HG03097 (cell line): ENCODE data around the gene SPATS2L.

Source experiments
- ATAC-seq: cut with Tn5 transposase; IDR thresholded peaks from one replicate; pipeline ENCODE4 v1.9.1; 2021; ENCODE audit not compliant: unreplicated experiment, low FRiP score

Gene SPATS2L

DNA sequence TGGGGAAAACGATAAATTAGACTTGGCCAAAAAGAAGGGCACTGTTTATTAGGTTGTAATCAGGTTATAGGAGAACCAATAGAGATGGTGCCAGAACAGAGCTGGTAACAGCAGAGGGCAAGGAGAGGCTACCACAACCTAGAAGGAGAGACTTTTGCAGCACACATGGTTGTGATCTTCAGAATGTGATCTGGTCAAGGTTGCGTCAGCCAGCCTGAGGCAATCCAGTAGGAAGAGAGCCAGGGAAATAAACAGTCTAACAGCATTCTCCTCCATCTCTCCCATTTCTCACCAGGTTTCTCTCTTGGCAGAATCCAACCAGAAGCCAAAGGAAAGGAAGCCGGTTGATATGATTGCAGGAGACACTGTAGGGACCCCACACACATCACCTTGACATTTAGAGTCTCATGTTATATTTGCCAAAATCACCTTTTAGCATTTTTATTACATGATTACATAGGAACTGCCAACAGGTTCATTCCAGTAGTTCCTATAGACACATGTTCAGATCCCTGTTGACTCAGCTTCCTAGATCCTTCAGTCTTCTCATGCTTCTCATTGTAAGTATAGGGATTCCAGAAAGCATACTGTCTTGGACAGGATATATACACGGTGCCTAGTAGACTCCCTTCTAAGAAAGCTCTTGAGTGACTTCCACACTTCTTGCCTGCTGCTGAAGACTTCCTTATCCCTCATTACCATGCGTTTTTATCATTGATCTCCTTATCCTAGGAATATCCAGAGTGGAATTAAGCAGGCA lies 17.6 kb upstream of the SPATS2L start:
- ATAC-seq = no peak

DNA sequence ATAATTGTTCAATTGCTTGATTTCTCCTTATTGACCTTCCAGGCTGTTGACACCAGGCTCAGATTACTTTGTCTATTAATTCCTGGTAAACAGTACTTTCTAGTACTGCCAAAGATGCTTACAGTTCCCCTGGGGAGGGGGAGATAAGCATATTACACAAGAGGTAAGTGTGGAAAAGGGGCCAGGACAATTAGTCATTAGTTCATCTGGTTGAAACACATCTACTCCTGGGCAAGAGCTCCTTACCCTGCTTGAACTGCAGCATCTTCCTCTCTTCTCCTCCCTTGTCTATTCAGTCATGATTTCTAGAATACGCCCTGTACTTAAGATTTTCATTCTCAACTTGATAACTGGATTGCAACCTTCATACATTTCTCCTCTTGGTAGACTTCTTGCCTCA lies 10.4 kb upstream of the SPATS2L start:
- no peak for ATAC-seq

DNA sequence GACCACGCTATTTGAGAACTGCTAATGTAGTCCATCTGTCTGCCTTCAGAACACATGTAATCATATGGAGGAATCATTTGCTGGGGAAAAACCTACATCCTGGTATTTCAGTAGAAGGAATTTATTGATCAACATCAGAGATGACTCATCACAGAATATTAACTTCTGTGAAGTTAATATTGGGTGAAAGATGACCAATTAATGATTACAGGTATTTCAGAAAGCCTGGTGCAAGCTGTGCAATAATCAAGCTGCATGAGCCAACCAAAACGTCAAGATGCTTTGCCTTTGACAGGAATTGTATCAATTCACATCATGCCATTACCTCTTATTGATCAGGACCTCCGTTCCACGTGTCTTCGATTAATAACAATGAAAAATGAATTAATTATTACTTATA lies 9.4 kb upstream of the SPATS2L start:
- ATAC-seq = no peak

DNA sequence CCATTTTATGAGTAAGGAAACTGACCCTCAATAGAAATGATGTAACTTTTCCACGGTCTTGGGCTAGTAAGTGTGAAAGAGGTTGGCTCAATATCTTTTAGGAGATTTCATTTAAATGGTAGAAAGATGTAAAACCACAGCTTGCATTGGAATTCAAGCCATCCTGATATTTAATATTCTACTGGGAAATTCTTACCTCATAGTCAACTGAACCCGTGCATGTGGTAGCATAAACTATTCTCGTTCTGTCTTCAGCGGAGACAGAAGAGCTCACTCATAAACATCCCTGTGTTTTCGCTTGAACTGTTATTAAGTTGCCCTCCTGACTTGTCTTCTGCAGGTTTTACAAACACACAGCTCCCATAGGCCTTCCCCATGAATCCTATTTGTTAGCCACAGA lies 8.5 kb upstream of the SPATS2L start:
- ATAC-seq = no peak

DNA sequence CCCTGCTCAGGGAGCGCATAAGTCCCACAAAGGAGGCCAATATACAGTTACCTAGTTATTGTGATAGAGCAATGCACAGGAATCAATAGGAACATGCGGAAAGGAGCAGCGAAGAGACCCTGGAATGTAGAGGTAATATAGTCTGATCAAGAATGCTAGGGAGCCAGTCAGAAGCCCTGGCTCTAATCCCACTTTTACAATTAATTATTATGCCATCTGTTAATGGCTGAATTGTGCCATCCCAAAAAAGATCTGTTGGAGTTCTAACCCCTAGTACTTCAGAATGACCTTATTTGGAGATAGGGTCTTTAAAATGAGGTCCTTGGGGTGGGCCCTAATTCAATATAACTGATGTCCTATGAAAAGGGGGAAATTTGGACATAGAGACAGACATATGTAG lies 7.7 kb upstream of the SPATS2L start:
- no peak for ATAC-seq

DNA sequence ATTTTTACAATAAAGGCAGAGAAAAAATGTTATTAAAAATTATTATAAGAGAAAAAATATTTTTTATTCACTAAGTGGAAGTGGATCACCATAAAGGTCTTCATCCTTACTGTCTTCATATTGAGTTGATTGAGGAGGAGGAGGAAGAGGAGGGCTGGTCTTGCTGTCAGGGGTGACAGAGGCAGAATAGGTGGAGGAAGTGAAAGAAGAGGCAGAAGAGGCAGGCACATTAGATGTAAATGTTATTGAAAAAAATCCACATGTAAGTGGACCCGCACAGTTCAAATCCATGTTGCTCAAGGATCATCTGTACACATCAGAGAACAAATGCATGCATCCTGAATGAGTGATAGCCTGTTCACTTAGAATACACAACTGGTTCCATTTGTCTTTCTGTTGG lies 6.4 kb upstream of the SPATS2L start:
- ATAC-seq = no peak

DNA sequence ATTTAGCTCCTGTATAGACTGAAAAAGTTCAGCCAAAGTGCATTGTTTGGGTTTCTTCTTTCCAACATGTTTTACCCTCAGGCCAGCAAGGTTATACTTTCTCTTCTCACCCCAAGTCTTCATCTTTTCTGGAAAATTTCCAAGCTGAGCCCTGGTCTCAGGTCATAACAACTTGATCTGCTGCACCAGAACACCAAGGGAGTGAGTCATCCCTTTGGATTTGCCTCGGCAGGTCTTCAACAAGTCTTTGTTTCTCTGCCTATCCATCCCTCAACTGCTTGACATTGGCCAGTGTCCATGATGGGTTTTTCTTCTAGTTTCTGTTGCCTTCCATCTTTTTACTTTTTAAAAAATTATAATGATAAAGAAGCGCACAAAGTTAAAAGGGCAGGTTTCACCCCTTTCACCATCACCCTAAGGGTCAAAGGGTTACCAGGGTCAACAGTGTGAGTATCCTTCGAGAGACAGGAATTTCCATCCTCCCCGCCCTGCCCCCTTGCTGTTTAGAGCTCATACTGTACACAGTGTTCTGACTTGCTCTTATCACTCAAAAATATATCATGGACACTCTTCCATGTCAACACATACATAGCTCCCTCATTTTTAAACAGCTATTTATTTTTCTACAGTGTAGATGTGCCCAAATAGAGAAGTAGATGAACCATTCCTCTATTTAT lies 5.7 kb upstream of the SPATS2L start:
- no peak for ATAC-seq

DNA sequence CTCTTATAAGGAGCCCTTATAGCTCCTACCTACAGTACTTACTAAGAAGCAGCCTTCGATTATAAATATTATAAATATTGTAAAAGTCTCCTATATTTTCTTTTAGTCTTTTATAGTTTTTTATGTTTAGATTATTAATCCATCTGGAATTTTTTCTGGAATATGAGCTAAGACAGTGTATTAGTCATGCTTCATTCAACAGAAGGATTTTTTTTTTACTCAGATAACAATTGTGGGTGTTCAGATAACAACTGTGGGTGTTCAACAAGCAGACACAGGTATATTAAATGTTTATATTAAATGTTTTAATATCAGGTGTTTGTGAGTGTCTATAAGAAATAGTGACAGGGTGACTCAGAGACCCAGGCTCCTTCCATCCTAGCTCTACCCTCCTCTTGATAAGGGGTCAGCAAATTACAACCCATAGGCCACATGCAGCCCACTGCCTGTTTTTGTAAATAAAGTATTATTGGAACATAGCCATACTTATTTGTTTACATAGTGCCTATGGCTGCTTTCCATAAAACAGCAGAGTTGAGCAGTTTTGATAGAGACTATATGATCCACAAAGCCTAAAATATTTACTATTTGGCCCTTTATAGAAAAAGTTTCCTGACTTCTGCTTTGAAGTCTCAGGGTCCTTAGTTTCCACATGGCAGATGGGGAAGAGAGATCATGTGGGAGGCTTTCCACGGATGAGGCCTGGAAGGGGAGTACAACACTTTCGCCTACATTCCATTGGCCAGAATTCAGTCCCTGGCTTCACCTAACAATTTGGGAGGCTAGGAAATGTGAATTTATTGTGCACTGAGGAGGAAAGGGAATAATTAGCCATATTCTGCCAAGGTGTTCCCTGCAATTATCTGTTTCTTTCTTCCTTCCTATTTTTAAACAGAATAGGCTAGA lies 4.3 kb upstream of the SPATS2L start:
- ATAC-seq = no peak

DNA sequence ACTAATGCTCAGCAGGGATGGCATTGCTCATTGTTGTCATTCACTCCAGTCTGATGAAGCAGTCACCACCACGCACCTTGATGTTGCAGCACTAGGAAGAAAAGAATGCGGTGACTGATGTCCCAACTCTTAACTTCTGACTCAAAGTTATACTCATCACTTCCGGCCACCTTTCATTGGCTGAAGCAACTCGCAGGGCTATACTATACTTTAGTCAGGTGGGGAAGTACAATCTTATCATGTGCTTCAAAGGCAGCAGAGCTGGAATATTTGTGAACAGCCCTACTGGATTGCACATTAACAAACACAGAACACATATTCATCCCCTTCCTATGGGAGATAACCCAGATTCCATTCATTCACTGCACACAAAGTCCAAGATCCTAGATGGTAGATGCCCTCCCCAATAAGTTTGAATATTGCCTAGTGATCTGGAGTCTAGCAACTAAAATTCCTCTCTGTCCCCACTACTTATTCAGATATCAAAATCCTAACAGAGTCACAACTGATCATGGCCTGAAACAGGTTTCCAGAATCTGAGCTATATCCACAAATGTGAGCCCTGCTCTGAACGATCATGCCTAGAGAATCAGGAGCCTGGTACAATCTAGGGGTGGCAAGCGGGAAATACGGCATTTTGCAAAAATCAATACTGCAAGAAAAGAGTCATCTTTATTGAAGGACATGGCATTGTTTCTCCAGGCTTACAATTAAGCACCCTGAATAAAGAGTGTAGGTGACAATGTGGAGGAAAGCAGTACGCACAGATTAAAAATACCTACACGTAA lies 3.4 kb upstream of the SPATS2L start:
- no peak for ATAC-seq

DNA sequence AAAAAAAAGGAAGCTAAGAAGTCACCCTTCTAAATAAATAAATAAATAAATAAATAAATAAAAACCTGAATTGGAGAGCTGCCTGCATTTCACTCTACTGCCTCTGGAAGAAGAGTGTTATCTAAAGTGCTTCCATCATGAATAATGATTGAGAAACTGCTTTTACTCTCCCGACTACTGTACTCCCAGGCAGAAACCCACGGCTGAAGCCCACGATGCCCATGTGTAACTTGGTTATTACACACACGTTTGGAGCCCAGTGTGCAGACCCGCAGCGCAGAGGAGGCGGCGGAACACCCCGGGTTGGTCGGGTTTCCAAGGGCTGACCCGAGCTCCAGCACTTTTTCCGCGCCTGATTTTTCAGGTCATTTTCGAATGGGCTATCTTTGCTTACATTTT lies 697 bp upstream of the SPATS2L start:
- ATAC-seq = peak; percentile 6

DNA sequence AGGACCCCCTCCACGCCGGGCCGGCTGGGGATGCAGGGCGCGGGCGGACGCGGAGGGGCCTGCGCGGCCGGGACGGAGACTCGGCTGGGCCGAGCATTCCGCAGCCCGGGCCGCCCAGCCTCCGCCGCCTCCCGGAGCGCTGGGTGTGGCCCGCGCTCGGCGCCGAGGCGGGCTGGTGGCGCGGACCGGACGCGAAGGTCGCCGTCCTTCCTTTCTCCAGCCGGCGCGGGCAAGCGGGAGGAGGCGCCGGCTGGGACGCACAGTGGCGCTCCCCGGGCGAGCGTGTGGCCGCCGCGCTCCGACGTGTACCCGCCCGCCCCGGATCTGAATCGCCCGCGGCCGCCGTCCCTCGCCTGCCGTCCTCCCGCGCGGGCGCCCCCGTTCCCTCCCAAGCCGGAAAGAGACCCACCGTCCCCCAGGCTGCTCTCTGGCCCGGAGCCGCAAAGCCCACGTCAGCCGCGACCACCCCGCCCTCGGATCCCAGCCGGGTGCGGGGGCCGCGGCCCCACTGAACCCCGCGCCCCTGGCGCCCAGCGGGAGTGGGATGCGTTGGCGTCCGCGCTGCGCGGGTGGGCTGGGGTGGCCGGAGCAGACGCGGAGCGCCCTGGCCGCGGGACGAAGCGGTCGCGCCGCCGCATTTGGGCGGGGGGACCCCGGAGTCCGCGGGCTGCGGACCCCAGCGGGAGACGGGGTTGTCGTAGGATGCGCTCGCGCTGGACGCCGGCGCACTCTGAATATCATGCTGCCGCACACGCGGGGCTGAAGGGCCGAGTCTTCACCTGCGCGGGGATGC lies 634 bp downstream of the SPATS2L start:
- peak; percentile 56 for ATAC-seq

DNA sequence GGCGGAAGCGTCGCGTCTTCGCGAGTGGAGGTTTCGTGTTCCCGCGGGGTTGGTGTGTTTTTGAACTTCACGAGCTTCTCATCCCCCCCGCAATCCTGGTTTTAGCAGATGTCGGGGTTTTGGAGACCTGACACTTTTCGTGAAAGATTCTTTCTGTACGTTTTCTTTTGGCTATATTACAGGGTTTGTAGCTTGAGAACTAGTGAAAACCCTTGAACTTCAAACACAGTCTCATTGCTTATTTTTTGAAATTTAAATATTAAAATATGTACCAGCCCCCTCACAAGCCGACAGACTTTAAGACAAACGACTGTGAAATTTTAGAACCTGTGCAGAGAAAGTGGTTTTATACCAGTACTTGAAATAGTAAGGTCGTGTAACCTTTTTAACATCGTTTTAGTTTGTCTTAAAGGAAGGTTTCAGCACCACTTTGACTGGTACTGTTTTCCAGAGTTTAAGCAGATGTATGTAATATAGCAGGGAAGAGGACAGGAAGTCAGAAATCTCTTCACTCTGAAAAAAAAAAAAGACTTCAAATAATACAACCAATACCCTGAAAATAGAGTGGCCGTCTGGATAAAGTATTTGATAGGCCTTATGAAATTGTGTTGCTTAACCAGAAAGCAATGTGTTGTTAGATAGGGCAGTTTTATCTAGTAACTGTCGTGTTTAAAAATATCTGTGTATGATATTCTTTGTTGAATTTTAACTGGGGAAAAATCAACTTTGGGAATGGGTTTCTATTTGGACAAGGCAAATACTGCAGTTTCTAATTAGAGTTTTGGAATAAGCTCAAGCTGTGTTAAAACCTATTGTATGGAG lies 1.4 kb downstream of the SPATS2L start:
- no peak for ATAC-seq

DNA sequence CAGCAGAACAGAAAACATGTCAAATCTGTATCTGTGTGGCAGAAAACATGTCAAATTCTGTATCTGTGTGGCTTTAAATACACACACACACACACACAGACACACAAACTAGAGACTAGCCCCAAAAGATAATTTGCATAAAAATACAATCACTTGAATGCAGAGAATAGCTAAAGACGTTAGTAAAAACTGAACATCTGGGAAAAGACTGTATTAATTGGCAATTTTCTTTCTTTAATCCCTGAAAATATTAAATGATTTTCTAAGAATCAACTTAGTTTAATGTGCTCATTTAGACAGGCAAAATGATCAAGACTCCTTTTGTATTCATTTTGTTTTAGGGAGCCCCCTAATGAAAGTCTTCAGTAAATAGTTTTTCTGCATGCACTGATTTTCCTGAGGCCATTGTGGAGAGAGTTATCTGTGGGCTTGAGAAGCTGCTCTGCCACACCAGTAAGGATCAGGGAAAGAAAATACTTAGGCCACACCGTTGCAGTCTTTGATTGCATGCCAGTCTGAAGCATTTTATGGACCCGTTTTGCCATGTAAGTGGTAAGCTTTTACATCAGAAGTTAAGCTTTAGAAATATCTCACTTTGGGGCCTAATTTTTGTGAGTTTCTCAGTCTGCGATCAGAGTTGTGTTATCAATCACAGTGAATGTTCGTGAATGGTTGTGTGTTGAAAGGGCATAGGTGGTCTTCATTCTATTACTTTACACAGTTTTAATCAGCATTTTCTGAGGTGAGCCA lies 2.2 kb downstream of the SPATS2L start:
- no peak for ATAC-seq

DNA sequence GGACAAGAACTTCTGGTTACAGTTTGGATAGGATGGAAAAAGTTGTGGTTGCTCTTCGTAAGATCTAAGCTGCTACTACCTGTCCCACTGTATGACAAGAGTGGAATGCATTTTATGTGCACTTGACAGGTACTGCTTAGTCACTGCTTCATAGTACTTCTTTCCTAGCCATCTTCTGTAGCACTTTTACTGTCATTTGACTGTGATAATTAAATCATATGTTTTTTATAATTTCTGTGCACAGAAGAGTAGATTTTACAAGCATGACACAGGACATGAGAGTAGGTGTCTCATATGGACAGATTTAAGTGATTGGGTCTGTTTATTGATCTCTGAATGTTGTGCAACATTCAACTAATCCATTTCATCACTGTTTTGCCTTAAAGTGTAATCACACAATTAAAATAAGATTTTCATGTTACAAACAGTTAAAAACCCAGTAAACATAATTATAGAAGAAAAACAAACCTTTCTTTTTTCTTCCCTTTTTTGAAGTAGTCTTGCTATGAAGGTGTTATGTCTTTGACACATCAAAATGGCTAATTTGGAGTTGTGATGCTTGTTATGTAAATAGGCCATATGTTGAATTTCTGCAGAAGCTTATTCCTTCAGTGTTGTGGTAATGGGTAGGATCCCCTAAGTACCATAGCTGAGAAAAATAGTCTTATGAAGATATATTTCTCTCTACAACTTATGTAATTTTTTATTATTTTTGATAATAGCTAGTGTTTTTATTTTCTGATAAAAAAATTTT lies 3.0 kb downstream of the SPATS2L start:
- ATAC-seq = no peak

DNA sequence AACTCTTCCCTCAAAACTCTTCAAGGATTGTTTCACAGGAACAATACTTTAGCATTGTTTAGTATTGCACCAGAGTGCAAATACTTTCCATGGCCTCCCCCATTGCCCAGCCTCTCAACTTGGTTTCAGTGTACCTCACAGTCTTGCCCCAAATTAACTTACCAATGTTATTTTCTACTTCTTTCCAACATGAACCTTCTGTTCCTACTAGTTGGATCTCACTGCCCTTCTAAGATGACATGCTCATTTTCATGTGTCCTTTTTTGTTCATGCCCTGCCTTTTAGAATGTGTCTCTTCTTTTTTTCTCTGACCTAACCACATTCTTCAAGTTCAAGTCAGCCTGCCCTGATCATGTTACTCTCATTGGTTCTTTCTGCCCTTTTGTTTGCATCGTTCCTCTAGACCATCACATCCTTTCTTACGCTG lies 4.1 kb downstream of the SPATS2L start:
- no peak for ATAC-seq

DNA sequence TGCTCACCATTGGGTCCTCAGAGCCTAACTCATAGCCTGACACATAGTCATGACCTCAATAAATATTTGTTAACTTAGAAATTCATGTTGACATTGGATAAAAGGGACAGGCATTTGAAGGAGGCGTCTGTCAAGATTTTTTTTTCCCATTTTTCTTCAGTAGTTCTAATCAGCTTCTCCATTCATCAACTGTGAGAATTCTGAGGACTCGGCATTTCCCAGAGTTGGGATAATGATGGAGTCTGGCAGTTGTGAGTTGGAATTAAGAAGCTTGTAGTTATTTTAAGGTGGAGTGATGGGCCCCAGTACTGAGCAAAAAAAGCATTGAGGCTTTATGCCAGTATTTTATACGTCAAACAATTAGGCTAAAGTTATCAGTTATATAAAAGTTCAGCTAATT lies 4.6 kb downstream of the SPATS2L start:
- ATAC-seq = no peak

DNA sequence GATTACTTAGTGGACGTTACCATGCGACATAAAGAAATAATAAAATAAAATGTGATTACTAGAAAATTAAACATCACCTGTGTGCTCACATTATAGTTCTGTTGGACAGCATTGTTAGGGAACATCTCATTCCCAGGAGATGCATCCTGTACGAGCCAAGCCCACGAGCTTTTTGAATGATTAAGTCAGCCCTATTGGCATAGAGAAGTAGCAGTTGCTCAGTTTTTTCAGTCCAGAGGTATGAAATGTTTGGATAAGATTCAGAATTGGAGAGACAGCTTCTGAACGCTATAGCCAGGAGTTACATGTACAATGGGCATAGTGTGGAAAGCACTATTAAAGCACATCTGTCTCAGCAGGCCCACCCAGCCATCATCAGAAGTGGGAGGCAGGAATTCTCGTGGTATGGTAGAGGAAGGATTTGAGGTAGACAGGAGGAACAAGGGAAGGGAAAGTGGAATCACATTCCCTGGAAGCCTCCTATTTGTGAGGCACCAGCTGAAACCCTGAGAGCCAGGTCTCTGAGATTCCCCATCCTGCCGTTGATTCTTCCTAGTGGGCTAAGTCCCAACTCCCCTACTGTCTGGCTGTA lies 8.6 kb downstream of the SPATS2L start:
- ATAC-seq = no peak
